ENCODE results near the gene EEPD1.

- TF ChIP-seq, protein P1, sequence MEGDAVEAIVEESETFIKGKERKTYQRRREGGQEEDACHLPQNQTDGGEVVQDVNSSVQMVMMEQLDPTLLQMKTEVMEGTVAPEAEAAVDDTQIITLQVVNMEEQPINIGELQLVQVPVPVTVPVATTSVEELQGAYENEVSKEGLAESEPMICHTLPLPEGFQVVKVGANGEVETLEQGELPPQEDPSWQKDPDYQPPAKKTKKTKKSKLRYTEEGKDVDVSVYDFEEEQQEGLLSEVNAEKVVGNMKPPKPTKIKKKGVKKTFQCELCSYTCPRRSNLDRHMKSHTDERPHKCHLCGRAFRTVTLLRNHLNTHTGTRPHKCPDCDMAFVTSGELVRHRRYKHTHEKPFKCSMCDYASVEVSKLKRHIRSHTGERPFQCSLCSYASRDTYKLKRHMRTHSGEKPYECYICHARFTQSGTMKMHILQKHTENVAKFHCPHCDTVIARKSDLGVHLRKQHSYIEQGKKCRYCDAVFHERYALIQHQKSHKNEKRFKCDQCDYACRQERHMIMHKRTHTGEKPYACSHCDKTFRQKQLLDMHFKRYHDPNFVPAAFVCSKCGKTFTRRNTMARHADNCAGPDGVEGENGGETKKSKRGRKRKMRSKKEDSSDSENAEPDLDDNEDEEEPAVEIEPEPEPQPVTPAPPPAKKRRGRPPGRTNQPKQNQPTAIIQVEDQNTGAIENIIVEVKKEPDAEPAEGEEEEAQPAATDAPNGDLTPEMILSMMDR (tag by site-specific recombination; IDR thresholded peaks at IDR 0.05) = no peak
- TF ChIP-seq, protein P2, sequence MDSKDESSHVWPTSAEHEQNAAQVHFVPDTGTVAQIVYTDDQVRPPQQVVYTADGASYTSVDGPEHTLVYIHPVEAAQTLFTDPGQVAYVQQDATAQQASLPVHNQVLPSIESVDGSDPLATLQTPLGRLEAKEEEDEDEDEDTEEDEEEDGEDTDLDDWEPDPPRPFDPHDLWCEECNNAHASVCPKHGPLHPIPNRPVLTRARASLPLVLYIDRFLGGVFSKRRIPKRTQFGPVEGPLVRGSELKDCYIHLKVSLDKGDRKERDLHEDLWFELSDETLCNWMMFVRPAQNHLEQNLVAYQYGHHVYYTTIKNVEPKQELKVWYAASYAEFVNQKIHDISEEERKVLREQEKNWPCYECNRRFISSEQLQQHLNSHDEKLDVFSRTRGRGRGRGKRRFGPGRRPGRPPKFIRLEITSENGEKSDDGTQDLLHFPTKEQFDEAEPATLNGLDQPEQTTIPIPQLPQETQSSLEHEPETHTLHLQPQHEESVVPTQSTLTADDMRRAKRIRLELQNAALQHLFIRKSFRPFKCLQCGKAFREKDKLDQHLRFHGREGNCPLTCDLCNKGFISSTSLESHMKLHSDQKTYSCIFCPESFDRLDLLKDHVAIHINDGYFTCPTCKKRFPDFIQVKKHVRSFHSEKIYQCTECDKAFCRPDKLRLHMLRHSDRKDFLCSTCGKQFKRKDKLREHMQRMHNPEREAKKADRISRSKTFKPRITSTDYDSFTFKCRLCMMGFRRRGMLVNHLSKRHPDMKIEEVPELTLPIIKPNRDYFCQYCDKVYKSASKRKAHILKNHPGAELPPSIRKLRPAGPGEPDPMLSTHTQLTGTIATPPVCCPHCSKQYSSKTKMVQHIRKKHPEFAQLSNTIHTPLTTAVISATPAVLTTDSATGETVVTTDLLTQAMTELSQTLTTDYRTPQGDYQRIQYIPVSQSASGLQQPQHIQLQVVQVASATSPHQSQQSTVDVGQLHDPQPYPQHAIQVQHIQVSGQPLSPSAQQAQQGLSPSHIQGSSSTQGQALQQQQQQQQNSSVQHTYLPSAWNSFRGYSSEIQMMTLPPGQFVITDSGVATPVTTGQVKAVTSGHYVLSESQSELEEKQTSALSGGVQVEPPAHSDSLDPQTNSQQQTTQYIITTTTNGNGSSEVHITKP (tag by site-specific recombination; IDR thresholded peaks at IDR 0.05) = no peak
- TF ChIP-seq, protein P3, sequence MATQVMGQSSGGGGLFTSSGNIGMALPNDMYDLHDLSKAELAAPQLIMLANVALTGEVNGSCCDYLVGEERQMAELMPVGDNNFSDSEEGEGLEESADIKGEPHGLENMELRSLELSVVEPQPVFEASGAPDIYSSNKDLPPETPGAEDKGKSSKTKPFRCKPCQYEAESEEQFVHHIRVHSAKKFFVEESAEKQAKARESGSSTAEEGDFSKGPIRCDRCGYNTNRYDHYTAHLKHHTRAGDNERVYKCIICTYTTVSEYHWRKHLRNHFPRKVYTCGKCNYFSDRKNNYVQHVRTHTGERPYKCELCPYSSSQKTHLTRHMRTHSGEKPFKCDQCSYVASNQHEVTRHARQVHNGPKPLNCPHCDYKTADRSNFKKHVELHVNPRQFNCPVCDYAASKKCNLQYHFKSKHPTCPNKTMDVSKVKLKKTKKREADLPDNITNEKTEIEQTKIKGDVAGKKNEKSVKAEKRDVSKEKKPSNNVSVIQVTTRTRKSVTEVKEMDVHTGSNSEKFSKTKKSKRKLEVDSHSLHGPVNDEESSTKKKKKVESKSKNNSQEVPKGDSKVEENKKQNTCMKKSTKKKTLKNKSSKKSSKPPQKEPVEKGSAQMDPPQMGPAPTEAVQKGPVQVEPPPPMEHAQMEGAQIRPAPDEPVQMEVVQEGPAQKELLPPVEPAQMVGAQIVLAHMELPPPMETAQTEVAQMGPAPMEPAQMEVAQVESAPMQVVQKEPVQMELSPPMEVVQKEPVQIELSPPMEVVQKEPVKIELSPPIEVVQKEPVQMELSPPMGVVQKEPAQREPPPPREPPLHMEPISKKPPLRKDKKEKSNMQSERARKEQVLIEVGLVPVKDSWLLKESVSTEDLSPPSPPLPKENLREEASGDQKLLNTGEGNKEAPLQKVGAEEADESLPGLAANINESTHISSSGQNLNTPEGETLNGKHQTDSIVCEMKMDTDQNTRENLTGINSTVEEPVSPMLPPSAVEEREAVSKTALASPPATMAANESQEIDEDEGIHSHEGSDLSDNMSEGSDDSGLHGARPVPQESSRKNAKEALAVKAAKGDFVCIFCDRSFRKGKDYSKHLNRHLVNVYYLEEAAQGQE (tag by site-specific recombination; IDR thresholded peaks at IDR 0.05) = no peak
- TF ChIP-seq, protein P4, sequence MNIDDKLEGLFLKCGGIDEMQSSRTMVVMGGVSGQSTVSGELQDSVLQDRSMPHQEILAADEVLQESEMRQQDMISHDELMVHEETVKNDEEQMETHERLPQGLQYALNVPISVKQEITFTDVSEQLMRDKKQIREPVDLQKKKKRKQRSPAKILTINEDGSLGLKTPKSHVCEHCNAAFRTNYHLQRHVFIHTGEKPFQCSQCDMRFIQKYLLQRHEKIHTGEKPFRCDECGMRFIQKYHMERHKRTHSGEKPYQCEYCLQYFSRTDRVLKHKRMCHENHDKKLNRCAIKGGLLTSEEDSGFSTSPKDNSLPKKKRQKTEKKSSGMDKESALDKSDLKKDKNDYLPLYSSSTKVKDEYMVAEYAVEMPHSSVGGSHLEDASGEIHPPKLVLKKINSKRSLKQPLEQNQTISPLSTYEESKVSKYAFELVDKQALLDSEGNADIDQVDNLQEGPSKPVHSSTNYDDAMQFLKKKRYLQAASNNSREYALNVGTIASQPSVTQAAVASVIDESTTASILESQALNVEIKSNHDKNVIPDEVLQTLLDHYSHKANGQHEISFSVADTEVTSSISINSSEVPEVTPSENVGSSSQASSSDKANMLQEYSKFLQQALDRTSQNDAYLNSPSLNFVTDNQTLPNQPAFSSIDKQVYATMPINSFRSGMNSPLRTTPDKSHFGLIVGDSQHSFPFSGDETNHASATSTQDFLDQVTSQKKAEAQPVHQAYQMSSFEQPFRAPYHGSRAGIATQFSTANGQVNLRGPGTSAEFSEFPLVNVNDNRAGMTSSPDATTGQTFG (tag by site-specific recombination; IDR thresholded peaks at IDR 0.05; ENCODE audit: borderline replicate concordance) = no peak
- TF ChIP-seq ZBTB7A (tag by site-specific recombination; IDR thresholded peaks at IDR 0.05; ENCODE audit: low read depth) (no peak), ZNF791 (tag by site-specific recombination; IDR thresholded peaks at IDR 0.05) (no peak), ZNF473 (tag by site-specific recombination; IDR thresholded peaks at IDR 0.05) (no peak), ZNF488 (tag by site-specific recombination; IDR thresholded peaks at IDR 0.05) (no peak), PRDM1 (tag by site-specific recombination; IDR thresholded peaks at IDR 0.05) (no peak), ZNF426 (tag by site-specific recombination; IDR thresholded peaks at IDR 0.05) (no peak), ZNF23 (tag by site-specific recombination; IDR thresholded peaks at IDR 0.05; ENCODE audit: borderline replicate concordance) (no peak), ZNF776 (tag by site-specific recombination; IDR thresholded peaks at IDR 0.05; ENCODE audit: borderline replicate concordance) (no peak)
Measured at GRCh38 chr7:36148422-36149065, 4.5 kb upstream of the EEPD1 start.
